NCI-H146 treated with DMSO at 0.1 percent for 48 hours (cell line): Measurements from ENCODE around the gene CWC27.

ENCODE experiments used
- DNase-seq: peaks from one replicate; lab custom pipeline; 2025; ENCODE audit not compliant: unreplicated experiment; lab: John Stamatoyannopoulos, UW

The CWC27 gene

DNA sequence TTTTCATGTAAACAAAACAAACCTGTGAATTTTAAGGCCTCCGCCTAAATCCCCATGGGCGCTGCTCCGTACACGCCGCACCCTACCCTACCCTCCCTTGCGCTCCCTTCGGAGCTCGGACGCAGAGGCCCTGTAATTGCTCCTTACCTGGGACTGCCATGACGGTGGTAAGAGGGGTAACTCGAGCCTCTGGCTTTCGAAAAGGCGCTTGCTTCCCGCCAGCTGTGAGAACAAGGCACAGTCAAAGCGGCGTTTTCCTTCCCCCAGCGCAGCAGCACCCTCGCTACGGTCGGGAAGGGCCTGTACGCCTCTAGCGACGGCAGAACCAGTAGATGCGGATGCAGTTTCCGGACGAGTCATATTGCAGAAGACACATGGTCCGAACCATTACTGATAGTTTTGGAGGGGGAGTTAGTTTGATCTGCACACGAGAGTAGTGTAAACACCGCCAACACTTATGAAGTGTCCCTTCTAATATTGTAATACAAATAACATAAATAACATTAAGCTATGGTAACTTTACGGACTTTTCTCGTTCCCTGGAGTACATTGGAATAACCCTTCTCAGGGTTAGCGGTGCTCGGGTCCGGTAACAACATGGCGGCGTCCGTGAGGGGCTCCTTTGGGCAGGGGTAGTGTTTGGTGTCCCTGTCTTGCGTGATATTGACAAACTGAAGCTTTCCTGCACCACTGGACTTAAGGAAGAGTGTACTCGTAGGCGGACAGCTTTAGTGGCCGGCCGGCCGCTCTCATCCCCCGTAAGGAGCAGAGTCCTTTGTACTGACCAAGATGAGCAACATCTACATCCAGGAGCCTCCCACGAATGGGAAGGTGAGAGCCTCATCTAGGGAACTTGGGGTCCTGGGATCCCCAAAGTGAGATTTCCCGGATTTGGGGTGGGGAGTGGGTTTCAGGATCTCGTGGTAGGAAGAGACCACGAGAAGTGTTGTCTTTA is at the start of gene CWC27, which contains the start of gene SREK1IP1:
TSS of gene CWC27 (plus strand) at position 573 of the 955 bp plus-strand sequence. CDS start at position 790, 217 bp downstream.
TSS of gene SREK1IP1 (minus strand) at position 334 of the 955 bp plus-strand sequence. CDS start at position 160, 174 bp downstream.
- peak; percentile 85 for DNase-seq

GRCh38 chr5:64722588-64722987 is 46.1 kb upstream of the CWC27 start:
- no peak for DNase-seq

- no peak for DNase-seq
Observed at GRCh38 chr5:64727150-64727549, 41.6 kb upstream of the CWC27 start.

- no peak for DNase-seq
Observed at GRCh38 chr5:64742411-64742810, 26.3 kb upstream of the CWC27 start.

DNA sequence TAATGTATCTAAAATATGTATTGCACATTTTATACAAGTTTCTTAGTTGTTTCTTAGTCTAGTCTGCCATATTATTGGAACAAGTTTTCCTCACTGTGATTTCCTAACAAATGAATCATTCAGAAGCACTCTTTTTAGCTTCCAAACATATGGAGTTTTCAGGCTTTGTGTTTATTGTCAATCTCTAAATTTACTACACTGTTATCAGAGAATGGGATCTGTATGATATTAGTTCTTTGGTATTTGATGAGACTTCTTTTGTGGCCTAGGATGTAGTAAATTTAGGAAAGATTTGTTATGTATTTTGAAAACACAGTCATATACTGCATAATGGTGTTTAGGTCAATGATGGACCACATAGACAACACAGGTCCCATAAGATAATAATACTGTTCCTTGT is 25.9 kb upstream of the CWC27 start:
- DNase-seq: no peak

GRCh38 chr5:64744914-64745313 is 23.8 kb upstream of the CWC27 start:
- no peak for DNase-seq

DNA sequence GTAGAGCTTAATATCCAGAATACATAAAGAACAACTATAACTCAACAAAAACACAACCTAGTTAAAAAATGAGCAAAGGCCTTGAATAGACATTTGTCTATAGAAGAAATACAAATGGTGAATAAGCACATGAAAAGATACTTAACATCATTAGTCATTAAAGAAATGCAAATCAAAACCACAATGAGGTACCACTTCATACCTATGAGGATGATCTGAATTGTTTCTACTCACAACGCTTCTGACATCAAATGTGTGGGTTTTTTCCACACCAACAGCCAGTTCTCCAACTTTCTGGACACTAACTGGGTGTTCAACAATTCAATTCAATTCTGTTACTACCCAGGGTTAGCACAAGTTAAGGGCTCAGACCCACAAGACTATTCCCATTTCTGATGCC is 22.3 kb upstream of the CWC27 start:
- DNase-seq: no peak

- DNase-seq: no peak
Observed at GRCh38 chr5:64749385-64749784, 19.3 kb upstream of the CWC27 start.

DNA sequence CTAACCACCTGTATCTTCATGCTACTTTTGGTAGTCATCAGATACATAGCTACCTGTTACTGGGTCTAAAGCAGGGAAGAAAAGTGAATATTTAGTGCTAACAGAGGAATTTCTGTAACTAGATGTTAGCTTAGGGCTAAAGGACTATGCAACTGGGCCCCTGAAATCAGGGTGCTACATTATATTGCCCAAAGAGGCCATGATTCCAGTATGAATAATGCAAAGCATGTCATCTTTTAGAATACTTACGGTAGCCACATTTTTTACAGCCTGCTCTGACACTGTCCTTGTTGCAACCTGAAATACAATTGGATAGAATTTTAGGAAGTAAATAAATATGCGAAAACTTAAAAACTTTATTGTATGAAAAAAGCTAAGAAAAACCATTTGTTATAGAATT is 14.7 kb upstream of the CWC27 start:
- DNase-seq: no peak

DNA sequence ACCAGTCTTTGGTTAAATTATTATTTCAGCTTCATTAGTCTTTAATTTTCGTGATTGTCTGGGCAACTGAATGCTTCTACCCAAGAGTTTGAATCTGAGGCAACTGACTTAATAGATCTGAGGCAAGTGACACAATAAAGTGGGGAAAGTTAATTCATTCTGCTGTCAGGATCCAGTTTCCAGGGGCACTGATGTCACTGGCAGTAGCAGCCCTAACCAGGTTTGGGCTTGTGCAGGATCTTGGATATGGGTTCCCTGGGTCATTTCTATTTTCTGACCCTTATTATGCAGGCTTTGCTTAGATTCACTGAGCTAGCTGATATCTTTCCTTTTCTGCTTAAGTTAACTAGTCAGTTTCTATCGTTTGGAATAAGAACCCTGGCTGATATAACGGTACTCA is 9.8 kb upstream of the CWC27 start:
- DNase-seq: no peak

- DNase-seq: no peak
Observed at GRCh38 chr5:64759960-64760660, 8.6 kb upstream of the CWC27 start.

DNA sequence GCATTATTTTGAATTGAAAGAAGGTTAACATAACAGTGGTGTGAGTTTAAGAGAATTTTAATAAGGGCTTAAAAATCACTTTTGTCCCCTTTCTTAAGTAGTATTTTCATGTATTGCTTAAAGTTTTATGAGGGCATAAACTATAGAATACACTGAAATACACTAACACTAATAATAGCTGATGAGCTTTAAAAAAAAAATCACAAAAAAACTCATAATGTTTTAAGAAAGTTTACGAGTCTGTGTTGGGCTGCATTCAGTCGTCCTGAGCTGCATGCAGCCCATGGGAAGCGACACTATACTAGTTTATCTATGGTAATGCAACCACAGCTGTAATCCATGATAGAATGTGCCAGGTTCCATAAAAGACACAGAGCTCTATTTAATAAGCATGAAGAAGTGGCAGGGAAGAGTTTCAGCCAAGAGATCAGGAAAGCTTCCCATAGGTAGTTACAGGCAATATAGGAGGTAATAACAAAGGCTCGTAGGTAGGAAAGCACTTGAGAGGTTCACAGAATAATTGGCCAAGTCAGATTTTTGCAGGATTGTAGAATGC is 4.7 kb upstream of the CWC27 start:
- DNase-seq: no peak

- DNase-seq: no peak
Observed at GRCh38 chr5:64765804-64766504, 2.8 kb upstream of the CWC27 start.

DNA sequence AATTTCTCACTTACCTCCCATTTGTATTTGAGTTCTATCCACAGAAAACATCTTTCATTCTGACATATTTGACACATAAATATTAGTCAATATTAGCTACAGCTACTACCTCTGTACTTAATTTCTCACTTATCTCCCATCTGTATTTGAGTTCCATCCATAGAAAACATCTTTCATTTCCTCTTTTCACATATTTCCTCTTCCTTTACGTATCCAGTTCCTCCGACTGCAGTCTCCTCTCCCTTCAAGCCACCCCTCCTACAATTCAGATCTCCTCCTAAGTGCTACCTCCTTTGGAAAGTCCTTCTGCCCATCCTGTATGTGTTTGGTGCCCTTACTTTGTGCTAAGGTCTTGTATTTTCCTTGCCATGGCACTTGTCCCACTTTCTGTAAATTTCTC is 1.8 kb upstream of the CWC27 start:
- DNase-seq: no peak

DNA sequence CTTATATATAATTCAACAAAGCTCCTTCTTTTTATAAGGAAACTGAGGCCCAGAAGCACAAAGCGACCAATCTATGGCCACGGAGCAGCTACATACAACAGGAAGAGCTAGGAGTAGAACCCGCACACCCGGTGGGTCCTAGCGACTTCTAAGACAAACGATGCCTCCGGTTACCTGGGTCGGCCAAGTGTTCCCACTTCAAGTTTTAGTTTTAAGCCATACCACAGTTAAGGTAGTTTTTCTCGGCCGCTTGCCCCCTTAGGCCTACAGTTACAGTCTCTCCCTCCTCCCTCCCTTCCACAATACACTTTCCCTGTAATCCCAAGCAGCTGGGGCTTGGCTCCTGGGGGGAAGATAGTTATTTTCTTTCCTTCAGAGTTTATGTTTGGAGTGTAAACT is 772 bp upstream of the CWC27 start:
- no peak for DNase-seq

DNA sequence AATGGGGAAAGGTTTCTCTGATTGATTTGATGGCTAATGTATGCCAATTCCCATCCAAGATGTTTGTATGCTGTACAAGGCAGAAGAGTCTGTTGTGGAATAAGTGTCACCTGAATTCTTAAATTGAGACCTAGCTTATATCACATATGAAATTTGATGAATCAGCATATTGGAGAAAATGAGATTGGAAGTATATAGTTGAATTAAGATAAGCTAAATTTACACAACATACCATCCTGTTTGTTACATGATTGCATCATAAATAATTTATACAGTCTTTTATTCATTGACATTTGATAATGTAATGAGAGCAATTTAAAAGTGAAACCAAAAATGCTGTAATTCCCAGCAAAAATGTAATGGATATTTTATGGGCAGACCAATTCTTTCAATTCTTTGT is 1.1 kb downstream of the CWC27 start:
- no peak for DNase-seq

- no peak for DNase-seq
Observed at GRCh38 chr5:64771736-64772135, 3.0 kb downstream of the CWC27 start.

DNA sequence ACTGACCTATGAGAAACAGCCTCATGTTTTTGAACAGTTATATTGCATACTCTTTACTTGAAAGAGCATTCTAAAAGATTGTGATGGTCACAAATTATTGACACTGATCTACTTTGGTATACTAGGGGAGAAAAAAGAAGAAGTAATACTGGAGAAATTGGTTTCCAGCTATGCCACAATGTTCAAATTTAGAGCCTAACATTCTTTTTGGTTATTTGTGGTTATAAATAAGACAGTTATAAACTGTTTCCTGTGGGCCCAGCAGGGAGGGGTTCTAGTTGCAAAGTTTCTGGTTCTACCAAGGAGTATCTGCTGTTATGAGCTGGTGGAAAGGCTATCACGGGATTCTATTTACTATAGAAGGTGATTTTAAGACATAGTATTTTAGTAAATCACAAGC is 4.8 kb downstream of the CWC27 start:
- DNase-seq: no peak

DNA sequence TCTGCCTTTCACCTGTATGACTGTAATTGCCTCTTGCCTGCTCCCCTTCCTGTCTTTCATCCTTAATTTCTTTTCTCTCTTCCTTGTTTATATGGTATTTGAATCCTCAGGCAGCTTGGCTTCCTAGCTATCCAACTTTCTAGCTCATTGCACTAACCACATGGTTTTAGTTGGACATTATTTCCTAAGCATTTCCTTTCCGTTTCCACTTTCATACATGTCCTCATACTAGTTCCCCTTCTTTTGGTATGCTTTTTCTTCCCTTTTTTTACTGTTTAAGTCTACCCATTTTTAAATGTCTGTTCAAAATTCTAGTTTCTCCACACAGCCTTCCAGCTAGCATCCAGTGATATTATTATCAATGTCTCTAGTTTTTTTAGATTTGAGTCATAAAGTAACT is 6.6 kb downstream of the CWC27 start:
- DNase-seq: no peak

DNA sequence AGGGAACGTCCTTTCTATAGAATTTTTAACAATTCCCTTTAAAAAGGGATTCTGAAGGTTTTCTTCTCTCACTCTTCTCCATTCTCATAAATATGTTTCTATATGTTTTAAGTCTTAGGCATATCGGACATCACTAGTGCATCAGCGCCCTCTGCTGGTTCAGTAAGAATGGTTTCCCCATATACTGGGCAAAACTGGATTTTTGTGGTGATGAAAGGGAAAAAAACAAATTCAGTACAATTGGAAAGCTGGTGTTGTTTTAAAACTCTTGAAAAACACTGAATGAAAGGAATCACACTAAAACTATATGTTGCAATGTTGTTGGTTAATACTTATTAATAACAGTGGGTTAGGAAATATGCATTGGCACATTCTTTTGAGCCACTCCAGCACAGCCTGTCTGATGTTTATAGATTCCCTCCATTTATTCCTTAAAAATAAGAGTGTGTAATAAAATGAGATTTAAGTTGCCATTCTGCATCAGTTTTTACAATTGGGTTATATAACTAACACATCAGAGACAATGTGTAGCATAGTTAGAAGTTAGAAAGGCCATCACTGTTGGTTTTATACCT is 15.8 kb downstream of the CWC27 start:
- DNase-seq: peak; percentile 53

- no peak for DNase-seq
Observed at GRCh38 chr5:64786372-64786771, 17.6 kb downstream of the CWC27 start.
